NCI-H524 (cell line): Measurements from ENCODE around the gene SLMAP.

ENCODE experiments used
- DNase-seq, 2 experiments: peaks; one replicate each; lab custom pipeline; 2025; lab: John Stamatoyannopoulos, UW

SLMAP gene

DNA sequence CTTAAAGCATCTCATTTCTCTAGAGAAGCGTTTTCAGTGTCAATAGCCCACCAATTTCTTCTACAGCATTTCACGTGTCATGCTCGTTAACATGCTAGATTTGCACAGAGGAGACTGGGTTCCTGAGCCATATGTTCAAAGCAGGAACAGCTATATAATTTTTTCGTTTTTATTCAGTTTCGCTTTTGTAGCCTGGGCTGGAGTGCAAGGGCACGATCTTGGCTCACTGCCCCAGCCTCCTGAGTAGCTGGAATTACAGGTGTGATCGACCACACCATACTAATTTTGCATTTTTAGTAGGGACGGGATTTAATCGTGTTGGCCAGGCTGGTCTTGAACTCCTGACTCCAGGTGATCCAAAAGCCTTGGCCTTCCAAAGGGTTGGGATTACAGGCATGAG, 6.6 kb upstream of the SLMAP start:
- DNase-seq: no peak

- DNase-seq: no peak
These were observed 3.8 kb upstream of the SLMAP start for GRCh38 chr3:57752307-57752706.

DNA sequence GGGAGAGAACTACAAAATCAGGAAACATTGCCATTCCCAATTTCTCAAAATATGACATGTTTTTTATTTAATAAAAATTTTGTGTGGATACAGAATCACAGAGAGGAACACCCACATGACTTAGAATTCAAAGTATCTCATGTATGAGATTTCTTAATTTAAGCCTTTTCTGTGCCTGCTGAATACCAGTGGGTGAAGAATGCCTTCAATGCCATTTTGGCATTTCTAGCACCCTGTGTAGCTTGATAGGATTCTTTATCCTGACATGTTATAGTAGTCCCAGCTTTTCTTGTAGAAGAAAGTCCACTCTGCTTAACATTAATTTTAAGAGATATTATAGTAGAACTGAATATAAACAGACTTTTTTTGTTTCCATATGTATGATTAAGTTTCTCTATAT, 3.1 kb upstream of the SLMAP start:
- DNase-seq: no peak

- peak in 1 of 2 experiments; percentile 9 for DNase-seq
These were observed 787 bp upstream of the SLMAP start for GRCh38 chr3:57755368-57755675.

- no peak for DNase-seq
These were observed 656 bp downstream of the SLMAP start for GRCh38 chr3:57756528-57757401.

GRCh38 chr3:57757642-57758297, 1.7 kb downstream of the SLMAP start:
- peak in 1 of 2 experiments; percentile 12 for DNase-seq

DNA sequence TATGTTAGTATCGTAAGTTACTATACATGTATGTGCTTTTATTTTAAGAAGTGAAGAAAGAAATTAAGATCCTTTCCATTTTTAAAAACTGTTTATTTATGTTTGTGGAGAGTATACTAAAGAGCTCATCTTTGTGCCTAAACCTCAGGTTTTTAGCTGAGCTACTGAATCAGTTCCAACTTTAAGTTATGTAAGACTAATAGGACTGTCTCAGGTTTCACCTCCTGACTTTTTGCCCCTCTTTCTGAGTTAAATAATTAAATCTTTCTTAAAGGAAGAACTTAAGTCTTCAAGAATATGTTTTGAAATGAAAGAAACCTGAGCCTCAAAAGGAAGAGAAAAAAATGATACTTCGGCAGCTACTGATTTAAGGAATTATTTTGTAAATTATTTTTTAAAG, 2.6 kb downstream of the SLMAP start:
- DNase-seq: no peak

DNA sequence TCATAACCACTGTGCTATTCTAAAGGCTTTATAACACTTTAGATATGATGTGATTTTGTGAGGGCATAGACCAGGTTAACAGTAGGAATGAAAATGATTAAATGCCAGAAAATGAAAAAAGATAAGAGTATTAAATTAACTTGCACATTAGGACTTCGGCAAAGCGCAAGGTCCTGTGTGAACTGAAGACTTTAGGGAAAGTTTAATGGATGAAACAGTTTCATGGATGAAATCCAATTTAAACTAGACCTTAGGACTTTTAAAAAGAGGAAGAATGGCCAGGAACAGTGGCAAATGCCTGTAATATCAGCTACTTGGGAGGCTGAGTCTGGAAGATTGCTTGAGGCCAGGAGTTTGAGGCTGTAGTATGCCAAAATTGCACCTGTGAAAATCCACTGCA, 8.7 kb downstream of the SLMAP start:
- DNase-seq: no peak

DNA sequence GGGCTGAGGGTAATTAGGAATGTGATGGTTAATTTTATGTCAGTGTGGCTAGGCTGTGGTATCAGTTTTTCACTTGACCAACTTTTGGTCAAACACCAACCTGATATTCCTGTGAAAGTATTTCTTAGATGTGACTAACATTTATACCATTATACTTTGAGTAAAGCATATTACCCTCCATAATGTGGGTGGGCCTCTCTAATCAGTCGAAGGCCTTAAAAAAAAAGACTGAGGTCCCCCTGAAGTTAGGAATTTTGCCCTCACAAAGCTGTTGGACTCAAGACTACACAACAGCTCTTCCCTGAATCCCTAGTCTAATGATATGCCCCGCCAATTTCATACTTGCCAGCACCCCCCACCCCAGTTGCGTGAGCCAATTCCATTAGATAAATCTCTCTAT, 12.5 kb downstream of the SLMAP start:
- no peak for DNase-seq

DNA sequence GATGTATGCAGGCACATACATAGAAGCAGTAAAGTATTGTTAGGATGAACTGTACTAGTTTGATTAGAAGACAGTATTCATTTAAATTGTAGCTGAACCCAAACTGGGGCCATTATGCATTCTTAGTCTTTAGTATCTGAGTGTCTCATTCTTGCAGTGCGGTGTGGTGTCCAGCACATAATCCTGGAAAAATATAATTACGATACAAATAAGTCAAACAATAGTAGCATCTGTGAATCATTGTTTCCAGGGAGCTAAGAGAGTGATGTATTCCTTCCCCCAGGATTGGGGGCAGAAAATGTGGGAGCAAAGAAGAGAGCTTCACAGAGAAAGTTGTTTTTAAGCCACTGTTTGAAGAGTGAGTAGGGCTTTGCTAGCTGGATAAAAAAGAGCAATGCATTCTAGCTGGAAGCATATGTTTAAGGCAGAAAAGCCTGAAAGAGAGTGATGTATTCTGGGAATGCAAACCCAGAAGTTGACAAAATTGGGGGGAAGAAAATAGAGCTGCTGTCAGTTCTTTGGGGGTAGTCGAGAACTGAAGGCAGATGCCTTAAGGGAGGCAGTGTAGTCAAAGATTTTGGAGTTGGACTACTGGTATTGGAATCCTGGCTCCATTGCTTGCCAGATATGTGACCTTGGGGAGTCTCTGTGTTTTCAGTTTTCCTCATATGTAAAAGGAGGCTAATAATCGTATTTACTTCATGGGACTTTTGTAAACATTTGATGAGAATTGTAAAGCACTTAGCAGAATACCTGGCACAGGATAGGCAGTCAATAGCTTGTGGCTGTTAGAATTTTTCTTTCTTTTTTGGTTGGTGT, 14.1 kb downstream of the SLMAP start:
- no peak for DNase-seq

DNA sequence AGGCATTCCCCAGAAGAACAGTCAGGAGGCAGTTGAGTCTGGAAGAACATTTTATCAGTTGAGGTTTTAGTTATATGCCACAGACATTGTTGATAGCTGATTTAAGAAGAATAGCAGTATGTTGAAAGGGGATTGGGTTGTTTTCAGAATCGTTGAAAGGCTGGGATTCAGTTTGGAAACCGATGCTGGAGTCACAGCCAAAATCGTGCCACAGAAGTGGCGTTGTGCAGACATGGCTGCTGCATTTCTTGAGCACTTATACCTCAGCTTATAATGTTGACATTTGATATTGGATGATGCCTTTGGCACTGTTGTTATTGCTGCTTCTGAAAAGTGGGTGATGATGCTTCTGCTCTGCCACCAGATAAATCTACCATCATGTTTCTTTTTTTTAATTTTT, 16.1 kb downstream of the SLMAP start:
- DNase-seq: no peak

GRCh38 chr3:57777774-57778173, 21.7 kb downstream of the SLMAP start:
- DNase-seq: no peak

GRCh38 chr3:57778494-57778893, 22.4 kb downstream of the SLMAP start:
- DNase-seq: no peak

- no peak for DNase-seq
These were observed 23.6 kb downstream of the SLMAP start for GRCh38 chr3:57779666-57780065.

- no peak for DNase-seq
These were observed 27.3 kb downstream of the SLMAP start for GRCh38 chr3:57783186-57784088.

DNA sequence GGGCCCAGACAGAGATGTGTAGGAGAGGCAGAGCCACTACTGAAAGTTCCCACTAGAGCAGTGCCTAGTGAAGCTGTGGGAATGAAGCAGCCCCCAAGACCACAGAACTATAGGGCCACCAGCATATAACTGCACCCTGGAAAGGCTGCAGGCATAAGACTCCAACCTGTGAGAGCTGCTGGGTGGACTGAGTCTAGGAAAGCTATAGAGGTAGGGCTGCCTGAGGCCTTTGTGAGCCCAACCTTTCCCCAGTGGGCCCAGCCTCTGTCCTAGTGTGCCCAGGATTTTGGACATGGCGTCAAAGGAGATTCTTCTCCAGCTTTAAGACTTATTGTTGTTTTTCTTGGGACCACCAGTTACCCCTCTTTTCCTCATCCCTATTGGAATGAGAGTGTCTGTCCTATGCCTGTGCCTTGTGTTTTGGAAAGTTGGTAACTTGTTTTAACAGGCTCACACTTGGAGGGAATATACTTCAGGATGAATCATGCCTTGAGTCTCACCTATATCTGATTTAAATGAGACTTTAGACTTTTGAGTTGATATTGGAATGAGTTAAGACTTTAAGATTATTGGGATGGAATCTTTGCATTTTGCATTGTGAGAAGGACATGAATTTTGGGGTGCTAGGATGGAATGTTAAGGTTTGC, 28.1 kb downstream of the SLMAP start:
- DNase-seq: no peak

- DNase-seq: no peak
These were observed 29.3 kb downstream of the SLMAP start for GRCh38 chr3:57785446-57785845.

GRCh38 chr3:57787867-57788623, 31.9 kb downstream of the SLMAP start:
- no peak for DNase-seq

DNA sequence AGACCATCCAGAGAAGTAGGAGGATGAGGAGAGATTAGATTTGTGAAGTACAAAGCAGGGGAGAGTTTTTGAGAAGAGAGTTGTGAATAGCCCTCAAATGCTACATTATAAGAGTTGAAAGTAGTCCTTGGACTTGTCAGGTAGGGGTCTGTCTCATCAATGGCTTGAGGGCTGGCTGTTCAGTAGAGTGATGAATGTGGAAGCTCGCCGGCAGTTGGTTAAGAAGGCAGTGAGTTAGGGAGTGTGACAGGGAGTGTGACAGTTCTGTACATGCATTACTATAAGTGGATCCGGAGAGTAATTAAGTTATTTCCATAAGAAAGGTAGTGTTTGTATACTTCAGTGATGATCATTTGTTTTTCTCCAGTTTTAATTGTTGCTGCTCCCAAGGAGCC, 32.5 kb downstream of the SLMAP start:
- DNase-seq: no peak

GRCh38 chr3:57791245-57791644, 35.1 kb downstream of the SLMAP start:
- no peak for DNase-seq

DNA sequence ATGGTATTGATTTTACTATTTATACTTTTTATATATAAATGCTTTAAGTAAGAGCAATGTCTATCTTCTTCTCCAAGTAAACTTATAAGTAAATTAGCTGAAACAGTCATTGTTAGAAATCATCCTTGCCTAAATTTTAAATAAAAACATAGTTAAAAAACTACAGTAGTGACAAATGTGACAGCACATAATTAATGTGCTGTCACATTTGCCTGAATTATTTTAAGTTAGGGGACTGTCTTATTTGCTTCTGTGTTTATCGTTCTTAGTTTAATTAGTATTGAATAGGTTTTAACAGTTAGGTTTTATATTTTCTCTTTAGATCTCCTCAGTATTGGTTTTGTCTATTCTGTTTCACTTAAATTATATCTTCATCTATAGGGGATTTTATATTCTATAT, 36.1 kb downstream of the SLMAP start:
- DNase-seq: no peak
